Sigmoid colon (tissue), 7 donors: ENCODE measurements around the gene CAPN15. TPM values are rescaled to one million over a fixed set of nuclear protein-coding genes. Genes with fewer than 3 reads are reported as not detected.

Experiments used
- DNase-seq: peaks from one replicate; pipeline ENCODE4 v3.0.0-alpha.2; 2019
- H3K27ac ChIP-seq, 4 donors: fragments of 200-600 bp; sonication (generic); one replicate each; pipeline ENCODE4 v1.5.1; 2016 to 2019; ENCODE audit warnings: mild to moderate bottlenecking in 1 of 4
- H3K27me3 ChIP-seq, 3 donors: fragments of 200-600 bp; sonication (generic); one replicate each; pipeline ENCODE4 v1.5.1; 2019; ENCODE audit warnings: mild to moderate bottlenecking in 1 of 3
- H3K36me3 ChIP-seq, 4 donors: fragments of 200-600 bp; sonication (generic); one replicate each; pipeline ENCODE4 v1.5.1; 2016 to 2019
- H3K4me1 ChIP-seq, 4 donors: fragments of 200-600 bp; sonication (generic); one replicate each; pipeline ENCODE4 v1.5.1; 2017 to 2019
- H3K4me3 ChIP-seq, 4 donors: fragments of 200-600 bp; sonication (generic); one replicate each; pipeline ENCODE4 v1.5.1; 2017 to 2019; ENCODE audit warnings: mild to moderate bottlenecking in 2 of 4, moderate library complexity in 1 of 4
- H3K9me3 ChIP-seq, 4 donors: fragments of 200-600 bp in 3 of 4; sonication (generic) in 3 of 4; one replicate each; pipeline versions ENCODE4 v1.5.1 to v1.6.1; 2013 to 2019
- EP300 ChIP-seq, 4 donors: sonication (generic); formaldehyde crosslinking; IDR thresholded peaks; one replicate each; pipeline ENCODE4 v1.6.1; 2017; ENCODE audit warnings: antibody characterized with exemption in 4 of 4
- POLR2A ChIP-seq, 2 donors: fragments of 450-650 bp; IDR thresholded peaks; one replicate each; pipeline ENCODE4 v1.6.1; 2016; ENCODE audit warnings: antibody characterized with exemption in 2 of 2, mild to moderate bottlenecking in 2 of 2, moderate library complexity in 2 of 2
- POLR2AphosphoS5 ChIP-seq, 4 donors: sonication (generic); formaldehyde crosslinking; IDR thresholded peaks; one replicate each; pipeline ENCODE4 v1.6.1; 2017; ENCODE audit warnings: antibody characterized with exemption in 4 of 4
- WGBS, 2 donors: extraction: QIAGEN DNeasy Blood & Tissue Kit; methylation state at CpG; one replicate each; pipeline ENCODE4 v1.1.7; 2013; 5-methylcytosine and 5-hydroxymethylcytosine counted together
- intact Hi-C: fragments of 100-400 bp; cut with DNase I; formaldehyde crosslinking; loops from one replicate; pipeline ENCODE4 v1.15.1; 2023
- polyA plus RNA-seq, 3 donors: library from polyadenylated mRNA; stranded (reverse); fragments of 200-250 nt; gene quantifications; one replicate each; pipeline ENCODE4 v1.2.3, GENCODE V29; 2013
- total RNA-seq, 4 donors: library from RNA; depleted of rRNA; stranded (reverse); fragments of >200 nt; gene quantifications; one replicate each; pipeline ENCODE4 v1.1.0, GENCODE V29; 2016
- TF ChIP-seq, protein P1 (sequence below), 4 experiments: fragments of 450-650 bp in 3 of 4; fragments of 200-600 bp in 1 of 4; IDR thresholded peaks; one replicate each; pipeline ENCODE4 v1.5.1; 2016 to 2019; ENCODE audit warnings: antibody characterized with exemption in 4 of 4, mild to moderate bottlenecking in 3 of 4, moderate library complexity in 2 of 4
- donor health status: healthy with polysubstance abuse.
- donor health status: Bipolar disorder and iron deficiency.
- donor health status: healthy.

The CAPN15 gene
- total and polyA plus RNA-seq, 7 donors, result 10.3 to 85.8 (median 24.4) TPM

- Histone ChIP-seq H3K4me1 (no peaks in the 10 kb centered on the region), H3K27me3 (no peaks in the 10 kb centered on the region), H3K9me3 (no peaks in the 10 kb centered on the region), H3K27ac (no peak overlapping the region), H3K4me3 (no peak overlapping the region), H3K36me3 (peaks cover 0 to 38% (median 4%) of the 10 kb centered on the region in 4 donors)
- TF ChIP-seq POLR2A (IDR thresholded peaks at IDR 0.05) (no peak), POLR2AphosphoS5 (IDR thresholded peaks at IDR 0.05) (no peak), EP300 (IDR thresholded peaks at IDR 0.05) (no peak)
- TF ChIP-seq, protein P1, sequence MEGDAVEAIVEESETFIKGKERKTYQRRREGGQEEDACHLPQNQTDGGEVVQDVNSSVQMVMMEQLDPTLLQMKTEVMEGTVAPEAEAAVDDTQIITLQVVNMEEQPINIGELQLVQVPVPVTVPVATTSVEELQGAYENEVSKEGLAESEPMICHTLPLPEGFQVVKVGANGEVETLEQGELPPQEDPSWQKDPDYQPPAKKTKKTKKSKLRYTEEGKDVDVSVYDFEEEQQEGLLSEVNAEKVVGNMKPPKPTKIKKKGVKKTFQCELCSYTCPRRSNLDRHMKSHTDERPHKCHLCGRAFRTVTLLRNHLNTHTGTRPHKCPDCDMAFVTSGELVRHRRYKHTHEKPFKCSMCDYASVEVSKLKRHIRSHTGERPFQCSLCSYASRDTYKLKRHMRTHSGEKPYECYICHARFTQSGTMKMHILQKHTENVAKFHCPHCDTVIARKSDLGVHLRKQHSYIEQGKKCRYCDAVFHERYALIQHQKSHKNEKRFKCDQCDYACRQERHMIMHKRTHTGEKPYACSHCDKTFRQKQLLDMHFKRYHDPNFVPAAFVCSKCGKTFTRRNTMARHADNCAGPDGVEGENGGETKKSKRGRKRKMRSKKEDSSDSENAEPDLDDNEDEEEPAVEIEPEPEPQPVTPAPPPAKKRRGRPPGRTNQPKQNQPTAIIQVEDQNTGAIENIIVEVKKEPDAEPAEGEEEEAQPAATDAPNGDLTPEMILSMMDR (IDR thresholded peaks at IDR 0.05), result no peak
- WGBS, 2 donors, result 87 to 89% methylated on average over 6 of the region's 6 CpGs
- intact Hi-C loops, result no loop called here
- DNase-seq, result no peak
These were observed 19.5 kb upstream of the CAPN15 start for GRCh38 chr16:507996-508395.

- WGBS, 2 donors, result 75 to 83% methylated on average over 18 of the region's 18 CpGs
- H3K36me3 ChIP-seq, result peaks cover 0 to 32% (median 4%) of the 10 kb centered on the region in 4 donors
- no peaks in the 10 kb centered on the region for H3K4me1 ChIP-seq
- no peak for DNase-seq
- no peaks in the 10 kb centered on the region for H3K27me3 ChIP-seq
- no peak overlapping the region for H3K4me3 ChIP-seq
- TF ChIP-seq, protein P1 (IDR thresholded peaks at IDR 0.05), result no peak
- TF ChIP-seq POLR2AphosphoS5 (IDR thresholded peaks at IDR 0.05) (peak in 1 of 4 donors; percentile 10), POLR2A (IDR thresholded peaks at IDR 0.05) (no peak)
- no peaks in the 10 kb centered on the region for H3K9me3 ChIP-seq
- peak overlapping the region in 1 of 4 donors; percentile 24 for H3K27ac ChIP-seq
- intact Hi-C loops, result no loop called here
These were observed 18.4 kb upstream of the CAPN15 start for GRCh38 chr16:508884-509736.

DNA sequence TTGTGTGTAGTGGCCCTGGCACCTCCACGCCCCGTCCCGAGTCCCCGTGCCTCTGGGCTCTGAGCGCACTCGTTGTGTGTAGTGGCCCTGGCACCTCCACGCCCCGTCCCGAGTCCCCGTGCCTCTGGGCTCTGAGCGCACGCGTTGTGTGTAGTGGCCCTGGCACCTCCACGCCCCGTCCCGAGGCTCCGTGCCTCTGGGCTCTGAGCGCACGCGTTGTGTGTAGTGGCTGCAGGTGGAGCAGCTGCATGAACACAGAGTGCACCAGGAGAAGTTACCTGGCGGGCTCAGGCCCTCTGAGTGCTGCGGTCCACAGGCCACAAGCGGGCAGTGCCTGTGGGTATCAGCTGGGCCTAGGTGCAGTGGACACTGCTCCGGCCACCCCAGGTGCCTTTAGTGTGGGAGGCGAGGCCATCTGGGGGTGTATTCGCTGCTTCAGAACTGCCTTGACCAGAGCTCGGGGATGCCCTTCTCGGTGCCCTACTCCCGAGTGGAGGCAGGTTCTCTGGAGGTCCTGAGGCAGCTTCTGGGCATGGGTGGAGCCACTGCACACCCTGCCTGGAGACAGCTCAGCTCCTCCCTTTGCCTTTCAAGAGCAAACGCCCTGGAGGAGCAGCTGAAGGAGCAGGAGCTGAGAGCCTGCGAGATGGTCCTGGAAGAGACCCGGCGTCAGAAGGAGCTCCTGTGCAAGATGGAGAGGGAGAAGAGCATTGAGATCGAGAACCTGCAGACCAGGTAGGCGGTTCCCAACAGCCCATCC lies 17.3 kb upstream of the CAPN15 start:
- no peak for TF ChIP-seq POLR2AphosphoS5 (IDR thresholded peaks at IDR 0.05)
- no peak for TF ChIP-seq EP300 (IDR thresholded peaks at IDR 0.05)
- Histone ChIP-seq H3K9me3 (no peaks in the 10 kb centered on the region), H3K4me1 (no peaks in the 10 kb centered on the region), H3K4me3 (no peak overlapping the region), H3K27me3 (no peaks in the 10 kb centered on the region), H3K27ac (no peak overlapping the region), H3K36me3 (peaks cover 0 to 39% (median 4%) of the 10 kb centered on the region in 4 donors)
- intact Hi-C loops, result no loop called here
- no peak for DNase-seq
- WGBS, 2 donors, result 95% methylated on average over 35 of the region's 35 CpGs

DNA sequence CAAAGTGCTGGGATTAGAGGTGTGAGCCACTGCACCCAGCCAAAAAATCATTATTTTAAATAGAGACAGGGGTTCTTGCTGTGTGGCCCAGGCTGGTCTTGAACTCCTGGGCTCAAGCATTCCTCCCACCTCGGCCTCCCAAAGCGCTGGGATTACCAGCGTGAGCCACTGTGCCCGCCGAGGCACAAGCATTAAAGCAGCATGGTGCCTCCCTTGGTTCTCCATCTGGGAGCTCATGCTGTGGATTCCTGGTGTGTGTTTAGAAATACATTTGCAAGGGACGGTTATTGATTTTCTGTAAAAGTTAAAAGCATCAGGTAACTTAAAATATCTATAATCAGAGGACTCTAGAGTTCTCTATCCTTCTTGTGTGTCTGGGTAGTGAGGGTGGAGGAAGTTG lies 14.7 kb upstream of the CAPN15 start:
- intact Hi-C loops, result no loop called here
- H3K27me3 ChIP-seq, result no peaks in the 10 kb centered on the region
- H3K36me3 ChIP-seq, result peaks cover 0 to 42% (median 5%) of the 10 kb centered on the region in 4 donors
- H3K4me3 ChIP-seq, result no peak overlapping the region
- DNase-seq, result no peak
- H3K9me3 ChIP-seq, result no peaks in the 10 kb centered on the region
- WGBS, 2 donors, result 94 to 96% methylated on average over 6 of the region's 6 CpGs
- TF ChIP-seq POLR2AphosphoS5 (IDR thresholded peaks at IDR 0.05) (no peak), POLR2A (IDR thresholded peaks at IDR 0.05) (no peak), EP300 (IDR thresholded peaks at IDR 0.05) (no peak)
- TF ChIP-seq, protein P1 (IDR thresholded peaks at IDR 0.05), result no peak
- H3K4me1 ChIP-seq, result no peaks in the 10 kb centered on the region
- H3K27ac ChIP-seq, result no peak overlapping the region

- 91% methylated on average over 10 of the region's 10 CpGs for WGBS, 2 donors
- H3K9me3 ChIP-seq, result no peaks in the 10 kb centered on the region
- TF ChIP-seq POLR2AphosphoS5 (IDR thresholded peaks at IDR 0.05) (no peak), POLR2A (IDR thresholded peaks at IDR 0.05) (no peak), EP300 (IDR thresholded peaks at IDR 0.05) (no peak)
- TF ChIP-seq, protein P1 (IDR thresholded peaks at IDR 0.05), result no peak
- no peaks in the 10 kb centered on the region for H3K27me3 ChIP-seq
- no peak overlapping the region for H3K27ac ChIP-seq
- intact Hi-C loops, result no loop called here
- H3K4me3 ChIP-seq, result no peak overlapping the region
- H3K4me1 ChIP-seq, result no peaks in the 10 kb centered on the region
- DNase-seq, result no peak
- H3K36me3 ChIP-seq, result peaks cover 0 to 46% (median 6%) of the 10 kb centered on the region in 4 donors
These were observed 13.6 kb upstream of the CAPN15 start for GRCh38 chr16:513950-514349.
